Measurements from ENCODE around the gene HSPA1L.
"Not testable (repeated sequence)": the region's sequence is repeated elsewhere in the genome, so short reads cannot be mapped to it uniquely, and the experiment has no call there.

HSPA1L gene

GRCh38 chr6:31837369-31838113, 22.5 kb upstream of the HSPA1L start:
- DNase-seq (ENCODE audit: insufficient read length, low spot score): no peak
- FAIRE-seq: no peak

DNA sequence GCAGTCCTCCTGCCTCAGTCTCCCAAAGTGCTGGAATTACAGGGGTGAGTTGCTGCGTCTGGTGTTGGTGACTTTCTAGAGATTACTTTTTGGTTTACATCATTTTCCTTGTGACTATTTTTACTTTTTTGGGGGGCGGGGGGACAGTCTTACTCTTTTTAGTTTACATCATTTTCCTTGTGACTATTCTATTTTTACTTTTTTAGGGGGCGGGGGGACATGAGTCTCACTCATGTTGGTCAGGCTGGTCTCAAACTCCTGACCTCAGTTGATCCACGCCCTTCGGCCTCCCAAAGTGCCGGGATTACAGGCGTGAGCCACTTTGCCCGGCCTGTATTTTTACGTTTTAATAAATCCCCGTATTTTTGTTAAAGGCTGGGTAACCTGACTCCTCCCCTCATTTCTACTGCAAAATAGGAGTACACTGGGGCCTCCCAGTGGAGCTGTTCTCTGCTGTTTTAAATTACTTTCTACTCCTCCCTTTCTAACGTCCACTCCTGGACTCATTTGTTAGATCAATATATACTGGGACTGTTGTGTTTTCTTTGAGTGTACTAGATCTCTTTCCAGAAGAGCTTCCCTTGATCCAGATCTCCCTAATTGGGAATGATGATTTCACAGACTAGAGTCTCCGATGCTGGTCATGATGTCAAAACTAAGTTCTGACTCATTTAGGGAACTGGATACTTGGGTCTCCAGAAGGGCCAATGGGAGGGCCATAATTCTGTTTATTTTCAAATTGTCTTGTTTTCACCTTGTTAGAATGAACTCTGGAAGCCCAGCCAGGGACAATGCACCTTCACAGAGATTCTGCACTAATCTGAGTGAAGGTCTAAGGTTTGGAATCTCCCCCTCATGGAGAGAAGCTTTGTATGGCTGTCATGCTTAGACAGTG, 21.6 kb upstream of the HSPA1L start:
- FAIRE-seq (no peak), DNase-seq (ENCODE audit: insufficient read length, low spot score) (no peak)

DNA sequence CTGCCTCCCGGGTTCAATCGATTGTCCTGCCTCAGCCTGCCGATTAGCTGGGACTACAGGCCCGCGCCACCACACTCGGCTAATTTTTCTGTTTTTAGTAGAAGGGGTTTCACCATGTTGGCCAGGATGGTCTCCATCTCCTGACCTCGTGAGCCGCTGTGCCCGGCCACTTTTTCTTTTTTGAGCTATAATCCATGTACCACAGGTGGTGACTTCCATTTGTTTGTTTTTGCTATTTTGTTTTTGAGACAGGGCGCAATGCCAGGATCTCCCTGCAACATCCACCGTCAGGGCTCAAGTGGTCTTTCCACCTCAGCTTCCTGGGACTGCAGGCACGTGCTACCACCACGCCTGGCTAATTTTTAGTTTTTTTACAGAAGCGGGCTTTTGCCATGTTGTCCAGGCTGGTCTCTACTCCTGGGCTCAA, 21.0 kb upstream of the HSPA1L start:
- FAIRE-seq (no peak), DNase-seq (ENCODE audit: insufficient read length, low spot score) (no peak)

DNA sequence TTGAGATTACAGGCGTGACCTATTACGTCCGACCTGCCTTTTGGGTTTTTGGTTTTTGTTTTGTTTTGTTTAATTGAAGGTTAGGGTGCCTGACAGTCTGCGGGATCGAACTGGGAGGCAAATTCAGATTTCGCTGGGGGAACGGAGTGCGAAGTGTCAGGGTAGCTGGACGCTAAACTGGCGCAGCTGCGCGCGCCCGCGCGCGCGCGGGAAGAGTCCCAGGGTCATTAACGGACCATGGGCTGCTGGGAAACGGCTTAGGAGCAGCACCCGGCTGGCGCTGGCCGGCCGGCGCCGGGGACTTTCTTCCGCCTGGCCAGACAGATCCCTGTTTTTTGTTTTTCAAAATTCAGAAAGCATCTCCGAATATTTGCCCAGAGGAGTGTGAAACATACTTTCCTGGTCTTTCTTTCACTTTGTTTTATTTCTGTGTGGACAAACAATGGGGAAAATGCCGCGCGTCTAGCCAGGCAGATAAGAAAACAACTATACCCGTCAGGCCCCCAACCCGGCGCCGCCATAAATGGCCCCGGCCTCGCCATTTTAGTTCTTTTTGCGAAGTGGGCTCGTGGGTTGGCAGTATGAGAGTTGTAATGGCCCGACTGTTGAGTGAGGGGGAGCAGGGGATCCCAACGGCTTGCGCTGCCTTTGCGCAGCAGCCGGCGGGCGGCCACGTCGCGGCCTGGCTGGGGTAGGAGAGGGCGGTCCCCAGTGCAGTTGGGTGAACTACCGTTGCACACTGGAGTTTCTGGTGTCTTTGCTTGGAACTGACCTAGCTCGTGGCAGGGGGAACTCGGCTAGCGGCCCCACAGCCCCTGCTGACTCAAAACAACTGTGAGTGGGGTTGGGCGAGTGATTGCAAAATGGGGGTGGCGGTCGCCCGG, 19.5 kb upstream of the HSPA1L start:
- FAIRE-seq (peak; percentile 90), DNase-seq (ENCODE audit: insufficient read length, low spot score) (peak; percentile 66)

DNA sequence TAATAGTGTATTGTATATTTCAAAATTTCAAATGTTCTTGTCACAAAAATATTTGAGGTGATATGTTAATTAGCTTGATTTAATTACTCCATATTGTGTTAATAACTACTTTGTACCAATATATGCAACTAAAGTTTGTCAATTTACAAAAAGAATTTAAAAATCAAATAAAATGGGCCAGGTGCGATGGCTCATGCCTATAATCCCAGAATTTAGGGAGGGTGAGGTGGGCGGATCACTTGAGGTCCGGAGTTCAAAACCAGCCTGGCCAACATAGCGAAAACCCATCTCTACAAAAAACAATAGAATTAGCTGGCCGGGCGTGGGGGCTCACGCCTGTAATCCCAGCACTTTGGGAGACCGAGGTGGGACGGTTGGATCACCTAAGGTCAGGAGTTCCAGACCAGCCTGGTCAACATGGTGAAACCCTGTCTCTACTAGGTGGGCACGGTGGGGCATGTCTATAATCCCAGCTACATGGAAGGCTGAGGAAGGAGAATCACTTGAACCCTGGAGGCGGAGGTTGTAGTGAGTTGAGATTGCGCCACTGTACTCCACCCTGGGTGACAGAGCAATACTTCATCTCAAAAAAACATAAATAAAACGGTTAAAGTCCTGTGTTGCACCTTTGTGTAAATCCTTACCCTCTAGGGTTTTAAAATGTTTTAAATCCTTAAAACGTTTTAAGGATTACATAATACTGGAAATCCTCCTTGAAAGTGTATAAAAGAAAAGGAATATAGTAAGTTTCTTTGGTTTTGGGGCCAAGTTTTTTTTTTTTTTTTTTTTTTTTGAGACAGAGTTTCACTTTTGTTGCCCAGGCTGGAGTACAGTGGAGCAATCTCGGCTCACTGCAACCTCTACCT, 16.5 kb upstream of the HSPA1L start:
- FAIRE-seq (no peak), DNase-seq (ENCODE audit: insufficient read length, low spot score) (no peak)

DNA sequence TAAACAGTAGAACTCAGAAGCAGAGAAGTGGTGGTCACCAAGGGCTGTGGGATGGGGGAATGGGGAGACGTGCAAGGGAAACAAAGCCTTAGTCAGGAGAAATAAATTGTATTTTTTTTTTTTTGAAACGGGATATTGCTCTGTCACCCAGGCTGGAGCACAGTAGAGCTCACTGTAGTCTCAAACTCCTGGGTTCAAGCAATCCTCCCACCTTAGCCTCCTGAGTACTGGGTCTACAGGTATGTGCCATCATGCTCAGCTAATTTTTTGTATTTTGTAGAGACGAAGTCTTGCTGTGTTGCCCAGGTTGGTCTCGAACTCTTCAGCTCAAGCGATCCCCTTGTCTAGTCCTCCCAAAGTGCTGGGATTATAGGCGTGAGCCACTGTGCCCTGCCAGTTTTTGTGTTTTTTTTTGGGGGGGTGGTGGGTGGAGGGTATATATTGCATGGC, 15.8 kb upstream of the HSPA1L start:
- DNase-seq (ENCODE audit: insufficient read length, low spot score): no peak
- FAIRE-seq: no peak

DNA sequence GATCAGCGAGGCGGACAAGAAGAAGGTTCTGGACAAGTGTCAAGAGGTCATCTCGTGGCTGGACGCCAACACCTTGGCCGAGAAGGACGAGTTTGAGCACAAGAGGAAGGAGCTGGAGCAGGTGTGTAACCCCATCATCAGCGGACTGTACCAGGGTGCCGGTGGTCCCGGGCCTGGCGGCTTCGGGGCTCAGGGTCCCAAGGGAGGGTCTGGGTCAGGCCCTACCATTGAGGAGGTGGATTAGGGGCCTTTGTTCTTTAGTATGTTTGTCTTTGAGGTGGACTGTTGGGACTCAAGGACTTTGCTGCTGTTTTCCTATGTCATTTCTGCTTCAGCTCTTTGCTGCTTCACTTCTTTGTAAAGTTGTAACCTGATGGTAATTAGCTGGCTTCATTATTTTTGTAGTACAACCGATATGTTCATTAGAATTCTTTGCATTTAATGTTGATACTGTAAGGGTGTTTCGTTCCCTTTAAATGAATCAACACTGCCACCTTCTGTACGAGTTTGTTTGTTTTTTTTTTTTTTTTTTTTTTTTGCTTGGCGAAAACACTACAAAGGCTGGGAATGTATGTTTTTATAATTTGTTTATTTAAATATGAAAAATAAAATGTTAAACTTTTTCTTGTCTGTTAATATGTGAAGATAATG, 14.7 kb upstream of the HSPA1L start:
- DNase-seq (ENCODE audit: insufficient read length, low spot score): no peak
- FAIRE-seq: no peak

GRCh38 chr6:31827286-31828079, 12.4 kb upstream of the HSPA1L start, which contains the start of gene HSPA1B:
TSS of gene HSPA1B (plus strand) at chr6:31827738. CDS start at chr6:31827951, 213 bp downstream.
- peak; percentile 85 for DNase-seq (ENCODE audit: insufficient read length, low spot score)
- FAIRE-seq: peak; percentile 77

DNA sequence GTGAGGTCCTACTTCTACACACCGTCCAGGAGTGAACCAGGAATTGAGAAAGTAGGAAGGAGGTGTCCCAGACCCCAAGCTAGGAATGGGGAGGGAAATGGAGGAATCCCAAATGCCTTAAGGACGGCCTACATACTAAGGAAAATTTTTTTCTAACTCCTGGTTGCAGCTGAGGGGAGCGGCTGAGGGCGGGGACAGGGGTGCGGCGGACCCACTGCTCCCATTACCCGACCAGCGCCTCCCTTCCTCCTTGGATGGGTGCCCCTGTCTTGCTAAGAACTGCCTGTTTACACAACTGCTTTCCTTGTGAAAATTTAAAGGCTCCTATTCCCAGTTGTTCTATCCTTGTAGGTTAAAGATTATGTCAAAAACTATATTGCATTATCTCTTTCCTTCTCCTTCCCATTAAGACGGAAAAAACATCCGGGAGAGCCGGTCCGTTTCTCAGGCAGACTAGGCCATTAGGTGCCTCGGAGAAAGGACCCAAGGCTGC, 11.8 kb upstream of the HSPA1L start:
- no peak for DNase-seq (ENCODE audit: insufficient read length, low spot score)
- no peak for FAIRE-seq

DNA sequence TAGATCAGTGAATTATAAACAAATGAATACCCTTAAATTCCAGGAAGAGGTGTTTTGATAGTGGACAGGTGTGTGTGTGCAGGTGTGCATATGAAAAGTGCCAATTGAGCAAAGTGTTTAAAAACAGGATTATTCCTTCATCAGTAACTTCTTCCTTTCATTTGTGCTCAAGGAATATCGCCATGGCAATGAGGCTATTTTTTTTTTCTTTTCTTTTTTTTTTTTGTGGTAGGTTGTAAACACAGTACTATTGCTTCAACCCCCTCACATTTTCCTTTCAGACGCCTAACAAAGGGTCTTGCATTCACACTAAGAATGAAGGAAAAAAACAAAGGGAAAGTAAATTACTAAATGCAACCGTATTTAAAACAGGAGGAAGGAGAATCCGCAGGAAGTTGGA, 10.5 kb upstream of the HSPA1L start:
- DNase-seq (ENCODE audit: insufficient read length, low spot score) (no peak), FAIRE-seq (no peak)

- DNase-seq (ENCODE audit: insufficient read length, low spot score); FAIRE-seq: not testable (repeated sequence)
These were observed 8.6 kb upstream of the HSPA1L start for GRCh38 chr6:31823592-31824196.

DNA sequence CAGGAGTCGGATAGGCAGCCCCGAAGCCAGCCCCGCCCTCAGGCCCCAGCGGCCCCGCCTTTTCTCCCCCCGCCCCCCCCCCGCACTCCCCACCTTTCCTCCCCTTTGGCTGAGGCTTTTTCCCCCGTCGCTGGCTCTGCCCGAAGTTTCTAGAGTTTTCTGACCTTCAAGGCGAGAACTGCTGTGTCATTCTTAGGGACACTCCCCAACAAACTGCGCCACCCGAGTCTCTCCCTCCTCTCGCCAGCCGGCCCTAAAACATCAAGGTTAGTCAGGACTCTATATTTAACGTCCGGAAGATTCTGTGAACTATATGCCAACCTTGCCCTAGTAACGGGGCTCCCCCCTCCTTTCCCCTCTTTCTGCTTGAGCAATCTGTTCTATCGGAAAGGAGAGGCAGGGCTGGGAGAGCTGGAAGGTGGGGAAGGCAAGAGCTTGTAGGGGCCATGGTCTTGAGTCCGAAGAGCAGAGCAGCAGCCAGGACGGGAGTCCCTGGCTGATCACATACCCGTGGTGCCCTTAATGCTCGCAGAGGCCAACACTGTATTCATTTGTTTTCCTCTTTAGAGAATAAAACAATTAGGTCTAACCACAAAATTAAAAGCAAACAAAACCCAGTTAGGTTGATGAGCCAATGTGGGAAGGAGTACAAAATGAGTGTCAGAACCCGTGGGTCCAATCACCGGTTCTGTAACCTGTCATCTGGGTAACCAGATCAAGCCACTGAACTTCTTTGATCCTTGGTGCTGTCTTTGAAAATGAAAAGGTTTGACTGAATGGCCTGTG, 7.1 kb upstream of the HSPA1L start:
- FAIRE-seq (peak; percentile 39), DNase-seq (ENCODE audit: insufficient read length, low spot score) (no peak)

DNA sequence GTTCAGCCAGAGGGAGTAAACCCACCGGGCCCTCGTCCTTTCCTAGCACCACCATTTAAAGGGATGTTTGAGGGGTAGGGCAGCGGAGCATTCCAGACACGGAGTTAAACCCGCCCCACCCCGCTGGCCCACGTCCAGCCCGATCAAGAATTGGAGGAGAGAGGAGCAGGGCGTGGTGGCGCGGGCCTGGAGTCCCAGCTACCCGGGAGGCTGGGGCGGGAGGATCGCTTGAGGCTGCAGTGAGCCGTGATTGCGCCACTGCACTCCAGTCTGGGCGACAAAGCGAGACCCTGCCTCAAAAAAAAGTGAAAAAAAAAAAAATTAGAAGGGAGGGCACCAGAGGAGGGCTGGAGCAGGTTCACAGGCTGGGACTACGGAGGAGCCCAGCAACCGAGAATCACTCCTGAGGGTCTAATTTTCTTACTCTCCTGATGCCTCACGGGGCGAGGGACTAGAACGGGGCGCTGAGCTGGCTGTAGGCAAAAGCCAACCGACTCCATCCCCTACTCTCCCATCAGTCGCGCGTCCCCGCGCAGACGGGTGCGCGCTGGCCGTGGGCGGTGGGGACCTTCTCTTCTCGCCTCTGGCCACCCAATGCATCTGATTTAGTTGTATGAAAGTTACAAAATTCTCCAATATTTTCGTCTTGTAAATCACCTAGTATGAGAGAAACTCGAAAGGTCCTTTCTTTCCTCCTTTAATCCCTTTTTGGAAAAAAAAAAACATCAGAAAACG, 6.4 kb upstream of the HSPA1L start:
- DNase-seq (ENCODE audit: insufficient read length, low spot score) (no peak), FAIRE-seq (peak; percentile 33)

- not testable (repeated sequence) for FAIRE-seq; DNase-seq (ENCODE audit: insufficient read length, low spot score)
These were observed 5.3 kb upstream of the HSPA1L start for GRCh38 chr6:31820399-31820798.

DNA sequence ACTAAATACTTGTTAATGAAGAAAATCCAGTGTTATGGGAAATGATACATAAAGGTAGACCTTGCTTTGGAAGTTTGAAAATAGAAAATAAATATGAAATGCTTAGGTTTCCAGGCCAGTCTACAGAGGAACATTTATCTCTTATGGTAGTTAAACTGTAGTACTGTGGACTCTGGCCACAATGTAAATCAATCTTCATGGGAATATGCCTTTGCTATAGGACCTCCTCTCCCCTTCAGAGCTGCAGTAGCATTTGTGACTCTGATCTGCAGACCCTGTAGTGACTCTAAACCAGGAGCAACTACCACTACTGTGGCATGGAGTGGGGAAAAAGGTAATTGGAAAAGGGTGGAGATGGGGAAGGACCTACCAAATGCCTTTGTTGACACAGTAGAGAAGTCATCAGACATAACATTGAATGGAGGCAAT, 4.8 kb upstream of the HSPA1L start:
- FAIRE-seq (no peak), DNase-seq (ENCODE audit: insufficient read length, low spot score) (no peak)

DNA sequence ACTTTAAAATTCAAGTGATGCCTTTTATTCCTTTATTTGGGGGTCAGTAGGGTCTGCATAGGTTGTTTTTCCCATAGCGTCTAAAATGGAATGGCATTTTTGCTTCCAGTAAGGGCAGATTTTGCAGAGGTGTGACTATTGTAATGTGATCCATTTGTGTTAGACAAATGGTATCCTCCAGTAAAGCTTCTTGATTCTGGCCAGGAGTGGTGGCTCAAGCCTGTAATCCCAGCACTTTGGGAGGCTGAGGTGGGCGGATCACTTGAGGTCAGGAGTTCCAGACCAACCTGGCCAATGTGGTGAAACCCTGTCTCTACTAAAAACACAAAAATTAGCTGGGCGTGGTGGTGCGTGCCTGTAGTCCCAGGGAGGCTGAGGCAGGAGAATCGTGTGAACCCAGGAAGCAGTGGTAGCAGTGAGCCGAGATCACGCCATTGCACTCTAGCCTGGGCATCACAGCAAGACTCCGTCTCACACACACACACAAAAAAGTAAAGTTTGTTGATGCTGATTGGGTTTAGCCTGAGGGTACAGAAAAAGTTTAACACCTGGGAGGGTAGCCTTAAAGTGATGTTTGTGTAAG, 2.9 kb upstream of the HSPA1L start:
- FAIRE-seq; DNase-seq (ENCODE audit: insufficient read length, low spot score): not testable (repeated sequence)
